BJ (cell line): ENCODE data around the gene PCGF3. TPM values are rescaled to one million over a fixed set of nuclear protein-coding genes. Genes with fewer than 3 reads are reported as not detected.
A peak's percentile ranks its signal among the peaks of the same experiment; 100 is the strongest.

Experiments used
- CTCF ChIA-PET: fragments of 350-600 bp; formaldehyde crosslinking; extraction: SDS; loops from one replicate; lab custom pipeline; 2021; ENCODE audit warnings: antibody characterized with exemption, inconsistent platforms; lab: Yijun Ruan, JAX
- POLR2A ChIA-PET: fragments of 300-600 bp; sonication (Branson Sonifier 250); formaldehyde crosslinking; extraction: SDS; loops from one replicate; lab custom pipeline; 2021; ENCODE audit warnings: antibody characterized with exemption; lab: Charles Lee
- DNase-seq: peaks from one replicate; pipeline ENCODE4 v3.0.0-alpha.2; 2011; ENCODE audit warnings: low read depth
- H3K27me3 ChIP-seq: 2 replicates; pipeline ENCODE4 v1.6.0; 2011; ENCODE audit warnings: low read length; ENCODE audit not compliant: control insufficient read depth, insufficient read depth
- H3K36me3 ChIP-seq: 2 replicates; pipeline ENCODE4 v1.5.1; 2011; ENCODE audit warnings: low read length; ENCODE audit not compliant: control insufficient read depth, insufficient read depth
- H3K4me3 ChIP-seq: 2 replicates; pipeline ENCODE4 v1.5.1; 2011; ENCODE audit warnings: low read depth, mild to moderate bottlenecking, control low read depth, low read length
- CTCF ChIP-seq: IDR thresholded peaks from 2 replicates; pipeline ENCODE4 v1.5.1; 2011; ENCODE audit warnings: low read depth, mild to moderate bottlenecking, control low read depth, inconsistent platforms, low read length, moderate library complexity; ENCODE audit not compliant: insufficient read depth
- polyA plus RNA-seq: library from polyadenylated mRNA; depleted of rRNA; stranded (reverse); fragments of >200 nt; gene quantifications from 2 replicates; pipeline ENCODE4 v1.2.3, GENCODE V29; 2011

Gene PCGF3
- polyA plus RNA-seq, 1 experiment: 37.6 TPM

DNA sequence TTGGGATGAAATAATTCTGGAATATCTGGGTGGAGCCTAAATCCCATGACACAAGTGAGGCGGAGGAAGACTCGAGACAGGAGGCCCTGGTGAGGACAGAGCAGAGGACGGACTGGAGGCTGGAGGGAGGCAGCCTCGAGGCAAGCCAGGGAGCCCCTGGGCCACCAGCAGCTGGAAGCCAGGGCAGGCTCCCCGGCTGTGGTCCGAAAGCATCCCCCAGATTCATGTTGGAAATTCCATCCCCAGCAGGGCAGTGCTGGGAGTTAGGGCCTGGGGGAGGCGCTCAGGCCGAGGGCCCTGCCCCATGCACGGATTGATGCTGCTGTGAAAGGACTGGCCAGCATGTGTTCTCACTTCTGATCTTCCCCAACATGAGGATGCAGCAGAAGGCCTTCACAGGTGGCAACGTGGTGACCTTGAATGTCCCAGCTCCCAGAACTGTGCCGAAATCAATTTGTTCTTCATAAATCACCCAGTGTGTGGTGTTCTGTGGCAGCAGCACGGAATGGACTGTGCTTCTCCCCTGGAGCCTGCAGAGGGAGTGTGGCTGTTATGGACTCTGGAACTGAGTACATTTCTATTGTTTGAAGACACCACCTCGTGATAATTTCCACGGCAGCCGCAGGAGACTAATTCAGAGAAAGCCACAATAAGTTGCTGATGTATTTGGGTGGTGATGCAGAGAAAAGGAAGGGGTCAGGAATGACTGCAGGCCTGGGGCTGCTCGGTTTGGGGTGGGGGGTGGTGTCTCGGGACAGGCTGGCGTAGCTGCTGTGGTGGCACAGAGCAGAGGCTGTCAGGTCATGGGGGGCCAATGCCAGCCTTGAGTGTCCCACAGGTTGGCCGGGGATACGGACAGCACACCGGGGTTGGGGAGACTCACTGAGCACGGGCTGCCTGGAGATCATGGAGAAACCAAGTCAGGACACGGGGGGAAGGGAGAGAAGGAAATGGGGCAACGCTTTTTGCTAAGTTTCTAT, 56.9 kb downstream of the PCGF3 start:
- peaks cover 25% of the 10 kb centered on the region for H3K36me3 ChIP-seq
- H3K27me3 ChIP-seq: no peaks in the 10 kb centered on the region
- ChIA-PET CTCF (no interaction called here), POLR2A (no interaction called here)
- H3K4me3 ChIP-seq: no peak overlapping the region
- DNase-seq: no peak
- peak; percentile 28 for TF ChIP-seq CTCF

GRCh38 chr4:763191-763810, 57.7 kb downstream of the PCGF3 start:
- no peak for TF ChIP-seq CTCF
- no peak for DNase-seq

DNA sequence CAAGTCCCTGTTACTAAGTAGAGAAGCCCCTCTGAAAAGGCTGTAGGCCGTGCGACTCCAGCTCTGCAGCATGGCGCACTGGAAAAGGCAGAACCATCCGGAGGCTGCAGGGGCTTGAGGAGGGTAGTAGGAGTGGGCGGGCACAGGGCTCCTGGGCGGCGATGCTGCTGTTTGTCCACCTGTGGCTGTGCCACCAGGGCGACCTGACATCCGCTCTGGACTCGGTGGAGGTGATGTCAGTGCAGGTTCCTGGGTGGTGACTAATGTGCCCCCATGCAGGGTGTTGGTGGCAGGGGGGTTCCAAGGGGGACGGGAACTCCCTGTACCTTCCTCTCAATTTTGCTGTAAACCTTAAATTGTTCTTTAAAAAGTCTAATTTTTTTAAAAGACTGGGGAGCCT, 58.3 kb downstream of the PCGF3 start:
- Histone ChIP-seq H3K27me3 (no peaks in the 10 kb centered on the region), H3K36me3 (peaks cover 29% of the 10 kb centered on the region), H3K4me3 (no peak overlapping the region)
- TF ChIP-seq CTCF: no peak
- ChIA-PET POLR2A (no interaction called here), CTCF (interaction anchor here (2.0 kb wide), 1 partner anchor 22 kb away, joined by 5 read pairs; no protein-coding TSS in a partner anchor)
- no peak for DNase-seq

More at GRCh38 chr4:763191-763810, 57.7 kb downstream of the PCGF3 start:
- ChIA-PET POLR2A (no interaction called here), CTCF (no interaction called here)
- H3K36me3 ChIP-seq: peaks cover 28% of the 10 kb centered on the region
- H3K27me3 ChIP-seq: no peaks in the 10 kb centered on the region
- H3K4me3 ChIP-seq: no peak overlapping the region

DNA sequence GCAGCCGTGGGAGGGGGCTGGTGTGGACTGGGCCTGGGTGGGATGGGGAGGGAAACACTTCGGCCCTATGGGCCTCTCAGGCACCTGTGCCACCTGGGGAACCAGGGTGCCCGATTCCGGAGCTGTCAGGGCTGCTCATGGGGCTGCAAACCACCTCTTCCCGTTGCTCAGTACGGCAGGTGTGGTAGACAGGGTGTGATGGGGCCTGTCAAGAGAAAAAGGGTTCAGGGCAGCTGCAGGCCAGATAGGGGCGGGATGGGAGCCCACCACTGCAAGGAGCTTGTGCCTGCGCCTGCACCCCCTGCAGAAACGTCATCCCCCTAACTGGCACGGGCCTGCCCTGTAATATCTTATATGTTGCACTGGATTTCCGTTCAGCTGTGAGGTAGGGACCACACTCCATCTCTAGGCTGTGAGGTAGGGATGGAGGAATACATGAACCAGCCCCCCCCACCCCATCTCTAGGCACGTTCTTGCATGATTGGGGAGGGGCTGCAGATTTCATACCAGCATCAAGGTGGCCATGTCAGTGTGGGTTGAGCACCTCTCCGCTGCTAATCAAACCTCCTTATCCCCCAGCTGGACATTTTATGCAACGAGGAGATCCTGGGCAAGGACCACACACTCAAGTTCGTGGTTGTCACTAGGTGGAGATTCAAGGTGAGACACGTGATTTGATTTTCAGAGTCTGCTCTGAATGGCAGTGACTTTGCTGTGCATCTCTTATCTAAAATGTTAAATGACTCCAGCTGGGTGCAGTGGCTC, 59.0 kb downstream of the PCGF3 start:
- CTCF ChIA-PET: interaction anchor here (2.0 kb wide), 1 partner anchor 22 kb away, joined by 5 read pairs; no protein-coding TSS in a partner anchor
- no peak for TF ChIP-seq CTCF
- Histone ChIP-seq H3K4me3 (no peak overlapping the region), H3K27me3 (no peaks in the 10 kb centered on the region), H3K36me3 (peaks cover 33% of the 10 kb centered on the region)
- DNase-seq: no peak
- POLR2A ChIA-PET: no interaction called here
